GM18508 (cell line): ENCODE measurements around the gene MCRS1.
"Not testable (repeated sequence)": the region's sequence is repeated elsewhere in the genome, so short reads cannot be mapped to it uniquely, and the experiment has no call there.

Source experiments
- ATAC-seq: cut with Tn5 transposase; IDR thresholded peaks from one replicate; pipeline ENCODE4 v1.9.1; 2021; ENCODE audit warnings: moderate number of reproducible peaks; ENCODE audit not compliant: insufficient read depth, unreplicated experiment

MCRS1 gene, protein sequence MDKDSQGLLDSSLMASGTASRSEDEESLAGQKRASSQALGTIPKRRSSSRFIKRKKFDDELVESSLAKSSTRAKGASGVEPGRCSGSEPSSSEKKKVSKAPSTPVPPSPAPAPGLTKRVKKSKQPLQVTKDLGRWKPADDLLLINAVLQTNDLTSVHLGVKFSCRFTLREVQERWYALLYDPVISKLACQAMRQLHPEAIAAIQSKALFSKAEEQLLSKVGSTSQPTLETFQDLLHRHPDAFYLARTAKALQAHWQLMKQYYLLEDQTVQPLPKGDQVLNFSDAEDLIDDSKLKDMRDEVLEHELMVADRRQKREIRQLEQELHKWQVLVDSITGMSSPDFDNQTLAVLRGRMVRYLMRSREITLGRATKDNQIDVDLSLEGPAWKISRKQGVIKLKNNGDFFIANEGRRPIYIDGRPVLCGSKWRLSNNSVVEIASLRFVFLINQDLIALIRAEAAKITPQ

DNA sequence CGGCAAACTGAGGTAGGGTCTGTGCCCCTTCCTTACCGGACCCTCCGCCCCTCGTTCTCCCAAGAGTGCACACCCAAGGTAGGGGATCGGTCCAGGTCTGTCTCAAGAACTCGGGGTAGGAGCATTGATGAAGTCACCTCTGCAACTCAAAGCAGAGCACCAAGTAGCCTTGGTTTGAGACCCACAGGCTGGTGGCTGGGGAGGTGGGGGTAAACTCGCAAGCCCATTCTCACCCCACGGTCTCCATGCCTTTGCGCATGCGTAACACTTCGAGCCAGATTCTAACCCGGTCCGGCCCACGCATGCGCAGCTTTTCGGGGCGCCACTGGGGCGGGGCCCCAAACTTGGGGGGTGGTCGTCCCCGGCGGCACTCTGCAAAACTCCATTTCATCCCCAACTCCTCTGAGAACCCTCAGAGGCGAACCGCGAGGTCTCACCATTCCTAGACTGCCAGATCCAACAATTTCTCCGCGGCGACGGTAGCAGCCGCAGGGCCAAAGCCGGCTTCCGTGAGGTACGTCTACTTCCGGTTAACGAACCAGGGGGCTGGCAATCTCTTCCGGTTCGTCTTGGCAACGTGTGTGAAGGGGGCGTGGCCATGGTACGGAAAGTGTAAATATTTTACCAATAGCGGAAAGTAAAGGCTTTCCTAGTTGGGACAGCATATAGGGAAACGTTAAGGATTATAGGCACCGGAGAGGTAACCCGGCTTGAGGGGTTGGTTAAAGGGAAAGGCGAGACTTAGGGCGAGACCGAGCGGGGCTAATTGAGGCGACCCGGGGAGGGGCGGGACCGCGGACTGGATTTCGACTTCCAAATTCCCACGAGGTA lies at the start of gene MCRS1:
Gene MCRS1, minus strand, starts transcription at position 532 of the 831 bp plus-strand sequence. CDS start 1,411 bp downstream, outside the sequence.
- ATAC-seq, result peak; percentile 48

DNA sequence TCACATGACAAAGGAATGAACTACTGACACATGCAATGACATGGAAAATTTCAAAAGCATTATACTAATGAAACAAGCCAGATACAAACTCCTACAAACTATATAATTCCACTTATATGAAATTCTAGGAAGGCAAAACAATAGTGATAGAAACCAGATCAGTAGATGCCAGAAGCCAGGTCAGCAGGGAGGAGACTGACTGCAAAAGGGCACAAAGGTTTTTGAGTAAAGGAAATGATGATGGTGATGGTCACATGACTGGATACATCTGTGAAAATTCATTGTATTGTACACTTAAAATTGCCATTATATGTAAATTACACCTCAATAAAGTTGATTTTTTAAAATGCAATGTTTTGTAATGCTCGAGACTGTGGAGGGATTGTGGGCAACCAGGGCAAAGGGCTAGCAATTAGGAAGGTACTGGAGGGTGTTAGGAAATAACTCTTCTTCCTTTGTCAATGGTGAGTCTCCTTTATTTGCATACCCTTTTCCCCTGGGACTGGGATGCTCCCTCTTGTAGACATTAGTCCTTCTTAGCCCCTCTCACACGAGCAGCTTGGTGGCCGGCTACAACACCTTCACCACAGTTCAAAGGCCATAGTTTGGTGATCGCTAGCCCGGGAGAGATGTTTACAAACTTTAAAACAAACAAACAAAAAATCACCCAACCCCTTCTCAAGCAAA lies 48.7 kb upstream of the MCRS1 start:
- no peak for ATAC-seq

DNA sequence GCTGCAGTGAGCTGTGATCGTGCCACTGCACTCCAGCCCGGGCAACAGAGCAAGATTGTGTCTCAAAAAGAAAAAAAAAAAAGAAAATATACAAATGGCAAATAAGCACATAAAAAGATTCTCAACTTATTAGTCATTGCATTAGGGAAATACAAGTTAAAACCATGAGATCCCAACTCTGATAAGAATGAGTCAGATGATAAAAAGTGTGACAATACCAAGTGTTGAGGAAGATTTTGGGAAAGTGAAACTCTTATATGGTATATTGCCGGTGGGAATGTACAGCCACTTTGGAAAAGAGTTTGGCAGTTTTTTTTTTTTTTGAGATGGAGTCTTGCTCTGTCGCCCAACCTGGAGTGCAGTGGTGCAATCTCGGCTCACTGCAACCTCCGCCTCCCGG lies 47.8 kb upstream of the MCRS1 start:
- no peak for ATAC-seq

DNA sequence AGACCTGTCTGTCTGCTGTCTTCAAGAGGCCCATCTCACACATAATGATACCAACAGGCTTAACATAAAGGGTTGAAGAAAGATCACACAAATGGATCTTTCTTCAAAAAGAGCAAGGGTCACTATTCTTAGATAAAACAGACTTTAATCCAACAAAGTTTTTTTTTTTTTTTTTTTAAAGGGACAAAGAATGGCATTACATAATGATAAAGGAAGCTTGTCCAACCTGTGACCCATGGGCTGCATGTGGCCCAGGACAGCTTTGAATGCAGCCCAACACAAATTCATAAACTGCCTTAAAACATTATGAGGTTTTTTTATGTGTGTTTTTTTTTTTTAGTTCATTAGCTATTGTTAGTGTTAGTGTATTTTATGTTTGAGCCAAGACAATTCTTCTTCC lies 44.3 kb upstream of the MCRS1 start:
- no peak for ATAC-seq

DNA sequence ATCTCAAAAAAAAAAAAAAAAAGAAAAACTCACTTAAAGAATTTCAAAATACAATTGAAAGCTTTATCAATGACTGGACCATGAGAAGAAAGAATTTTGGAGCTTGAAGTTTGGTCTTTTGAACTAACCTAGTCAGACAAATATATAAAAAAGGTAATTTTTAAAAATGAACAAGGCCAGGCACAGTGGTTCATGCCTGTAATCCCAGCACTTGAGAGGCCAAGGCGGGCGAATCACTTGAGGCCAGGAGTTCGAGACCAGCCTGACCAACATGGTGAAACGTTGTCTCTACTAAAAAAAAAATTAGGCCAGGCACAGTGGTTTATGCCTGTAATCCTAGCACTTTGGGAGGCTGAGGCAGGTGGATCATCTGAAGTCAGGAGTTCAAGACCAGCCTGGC lies 42.8 kb upstream of the MCRS1 start:
- not testable (repeated sequence) for ATAC-seq

DNA sequence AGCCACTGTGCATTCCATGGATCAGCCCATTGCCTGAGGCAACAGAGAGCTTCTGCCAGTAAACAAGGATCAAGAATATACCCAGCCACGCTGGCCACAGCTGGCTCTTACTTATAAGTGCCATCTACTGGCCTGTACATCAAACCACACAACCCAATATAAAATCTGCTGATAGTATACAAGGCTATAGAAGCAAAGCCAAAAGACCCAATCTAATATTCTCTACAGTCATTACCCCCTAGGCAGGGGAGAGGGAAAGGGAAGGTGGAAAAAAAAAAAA lies 41.9 kb upstream of the MCRS1 start:
- ATAC-seq, result no peak

DNA sequence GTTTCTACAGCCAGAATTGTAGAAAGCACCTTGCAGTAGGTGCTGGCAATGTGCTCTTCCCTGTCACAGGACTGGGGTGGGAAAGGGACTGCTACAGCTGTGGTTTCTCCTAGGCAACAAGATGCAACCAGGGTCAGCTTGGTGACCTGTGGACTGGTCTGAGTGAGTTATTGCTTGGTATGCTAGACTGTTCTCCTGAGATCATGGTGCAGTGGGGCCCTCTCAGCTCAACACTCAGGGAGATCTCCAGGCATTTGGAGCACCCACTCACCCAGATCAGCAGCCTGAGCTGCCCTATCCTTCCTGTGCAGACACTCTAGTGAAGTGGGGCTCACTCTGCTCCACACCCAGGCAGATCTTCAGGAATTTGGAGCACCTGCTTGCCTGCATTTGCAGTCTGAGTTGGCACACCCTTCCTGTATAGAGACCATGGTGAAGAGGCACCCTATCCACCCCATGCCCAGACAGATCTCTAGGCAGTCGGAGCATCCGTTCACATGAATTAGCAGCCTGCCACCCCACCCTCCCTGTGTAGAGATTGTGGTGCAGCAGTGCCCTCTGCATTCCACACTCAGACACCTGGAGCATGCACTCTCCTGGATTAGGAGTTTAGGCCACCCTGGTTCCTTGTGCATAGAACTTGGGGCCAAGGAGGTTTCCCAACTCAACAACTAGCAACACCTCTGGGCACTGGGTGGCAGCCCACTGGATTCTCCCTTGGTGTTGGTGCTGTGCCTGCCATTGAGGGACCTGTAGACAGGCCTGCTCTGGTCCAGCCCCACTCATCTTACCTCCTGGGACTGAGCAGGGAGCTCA lies 41.3 kb upstream of the MCRS1 start:
- no peak for ATAC-seq

DNA sequence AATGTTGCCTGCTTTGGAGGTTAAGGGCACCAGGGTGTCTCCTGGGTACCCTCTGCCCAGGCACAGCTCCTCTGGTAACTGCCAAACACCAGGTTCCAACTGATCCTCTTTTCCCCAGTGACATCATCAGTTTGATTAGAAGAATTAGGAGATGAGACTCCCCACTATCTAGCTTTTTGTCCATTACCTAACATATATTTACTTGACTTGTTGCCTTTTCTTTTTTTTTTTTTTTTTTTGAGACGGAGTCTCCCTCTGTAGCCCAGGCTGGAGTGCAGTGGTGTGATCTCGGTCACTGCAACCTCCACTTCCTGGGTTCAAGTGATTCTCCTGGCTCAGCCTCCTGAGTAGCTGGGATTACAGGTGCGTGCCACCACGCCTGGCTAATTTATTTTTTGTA lies 37.6 kb upstream of the MCRS1 start, which contains the start of gene FAM186B:
Gene FAM186B, minus strand, starts transcription at position 101 of the 400 bp plus-strand sequence. CDS start 162 bp downstream, outside the sequence.
- ATAC-seq, result not testable (repeated sequence)

DNA sequence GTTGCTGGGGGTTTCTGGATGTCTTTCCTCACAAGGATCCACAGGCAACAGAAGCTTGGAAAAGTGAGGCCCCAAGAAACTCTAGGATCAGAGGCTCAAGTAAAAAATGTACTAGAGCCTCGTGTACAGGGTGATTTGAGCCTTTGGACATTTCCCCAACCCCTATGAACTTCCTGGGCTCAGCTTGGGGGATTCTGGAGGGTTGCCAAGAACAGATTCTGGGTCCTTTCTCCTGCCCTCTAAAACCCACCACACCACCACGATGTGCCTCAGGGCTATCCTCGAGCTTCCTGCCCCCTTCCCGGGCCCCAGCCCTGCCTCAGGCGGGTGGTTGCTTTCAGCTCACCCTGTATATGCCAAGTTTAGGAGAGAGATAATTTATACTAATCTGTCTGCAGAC lies 36.9 kb upstream of the MCRS1 start:
- ATAC-seq, result no peak

DNA sequence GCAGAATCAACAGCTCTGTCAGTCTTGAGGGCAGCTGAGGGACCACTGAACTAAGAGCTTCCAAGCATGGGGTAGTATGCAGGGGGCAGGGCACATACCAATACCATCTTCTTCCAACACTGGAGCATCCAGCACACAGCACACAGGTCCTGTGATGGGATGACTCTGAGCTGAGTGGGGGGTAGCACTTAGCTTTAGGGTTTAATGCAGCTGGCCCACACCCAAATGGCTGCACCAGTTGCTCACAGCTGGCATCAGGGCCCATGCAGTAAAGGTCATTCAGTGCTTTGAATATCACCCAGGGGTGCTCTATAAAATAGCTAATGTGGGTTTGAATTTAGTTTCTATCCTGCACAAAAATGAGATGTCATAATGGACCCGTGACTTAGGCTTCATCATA lies 35.8 kb upstream of the MCRS1 start:
- no peak for ATAC-seq

DNA sequence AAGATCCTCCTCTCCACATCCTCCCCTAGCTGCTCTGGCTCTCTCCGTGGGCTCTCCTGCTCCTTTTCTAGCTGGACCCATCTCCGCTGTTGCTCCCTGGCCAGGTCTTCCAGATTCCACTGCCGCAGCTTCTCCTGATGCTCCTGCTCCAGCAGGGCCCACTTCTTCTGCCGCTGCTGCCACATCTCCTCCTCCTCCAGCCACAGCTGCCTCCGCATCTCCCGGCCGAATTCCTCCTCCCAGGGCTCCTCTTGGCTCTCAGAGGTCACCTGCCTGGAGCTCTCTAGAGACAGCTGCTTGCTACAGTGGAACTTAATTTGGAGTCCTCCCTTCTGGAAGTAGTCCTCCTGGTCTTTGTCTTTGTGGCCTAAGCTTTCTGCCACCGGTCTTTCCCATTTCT lies 32.0 kb upstream of the MCRS1 start:
- ATAC-seq, result no peak

DNA sequence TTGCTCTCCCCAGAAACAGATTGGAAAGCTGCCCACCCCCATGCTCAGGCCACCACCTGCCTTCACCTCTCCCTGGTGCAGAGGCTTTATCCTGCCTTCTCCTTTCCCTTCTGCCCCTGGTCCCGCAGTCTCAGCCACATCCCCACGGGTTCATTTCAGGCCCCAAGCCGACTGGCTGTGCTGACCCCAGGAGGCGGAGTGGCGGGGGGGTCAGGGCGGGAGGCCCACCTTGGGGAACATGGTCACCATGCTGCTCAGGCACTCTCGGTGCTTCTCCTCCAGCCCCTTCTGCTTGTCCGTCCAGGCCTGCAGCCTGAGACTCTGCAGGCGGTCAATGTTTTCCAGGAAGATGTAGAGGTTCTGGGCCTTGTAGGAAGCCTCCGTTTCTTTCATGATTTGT lies 30.6 kb upstream of the MCRS1 start:
- ATAC-seq, result no peak

DNA sequence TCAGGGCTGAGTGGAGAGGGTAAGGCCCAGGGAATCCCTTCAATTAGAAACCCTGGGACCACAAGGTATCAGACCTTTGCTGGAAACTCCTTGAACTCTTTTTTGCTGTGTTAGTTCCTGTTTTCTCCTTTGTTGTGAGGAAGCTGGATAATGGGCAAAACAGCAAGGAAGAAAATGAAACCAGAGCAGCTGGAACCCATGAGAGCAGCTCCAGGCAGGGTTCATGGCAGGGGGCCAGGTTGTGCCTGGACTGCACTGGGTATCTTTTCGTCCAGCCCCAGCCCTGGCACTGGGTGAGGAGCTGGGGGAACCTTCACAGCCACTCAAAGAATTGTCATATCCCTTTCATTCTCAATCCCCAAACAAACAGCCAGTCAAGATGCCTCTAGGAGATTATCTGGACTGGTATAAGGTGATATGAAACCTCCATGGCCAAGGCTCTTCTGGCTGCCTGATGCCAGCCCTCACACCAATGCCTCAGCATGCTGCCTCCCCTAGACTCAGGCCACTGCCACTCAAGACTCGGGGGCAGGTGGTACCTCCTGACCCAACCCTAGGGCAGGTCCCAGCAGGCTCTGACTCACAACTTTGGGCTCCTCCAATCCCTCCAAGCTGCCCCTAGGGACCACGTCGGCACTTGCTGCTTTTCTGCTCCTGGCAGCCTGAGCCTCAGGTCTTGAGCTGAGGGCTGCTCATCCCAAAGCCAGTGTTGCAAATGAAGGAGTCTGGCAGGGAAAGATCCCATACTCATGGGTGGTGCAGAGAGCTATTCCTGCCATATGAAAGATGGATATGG lies 21.0 kb upstream of the MCRS1 start:
- ATAC-seq, result no peak

DNA sequence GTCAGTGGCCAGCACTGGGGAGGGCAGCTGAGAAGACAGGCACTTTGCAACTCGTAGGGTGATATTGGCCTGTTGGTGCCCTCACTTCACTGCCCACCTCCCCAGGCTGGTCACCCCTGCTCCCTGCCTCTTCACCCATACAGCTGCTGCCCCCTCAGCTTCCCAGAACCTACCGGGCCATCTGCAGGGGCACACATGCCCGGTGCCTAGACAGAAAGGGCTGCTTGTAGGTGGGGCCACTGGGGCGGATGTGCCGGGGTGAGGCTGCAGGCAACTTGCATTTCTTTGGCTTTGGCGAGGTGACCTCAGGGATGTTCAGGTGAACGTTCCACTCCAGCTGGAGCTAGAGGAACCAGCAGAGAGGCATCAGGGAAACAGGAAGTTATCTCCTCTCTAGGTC lies 20.3 kb upstream of the MCRS1 start:
- no peak for ATAC-seq

DNA sequence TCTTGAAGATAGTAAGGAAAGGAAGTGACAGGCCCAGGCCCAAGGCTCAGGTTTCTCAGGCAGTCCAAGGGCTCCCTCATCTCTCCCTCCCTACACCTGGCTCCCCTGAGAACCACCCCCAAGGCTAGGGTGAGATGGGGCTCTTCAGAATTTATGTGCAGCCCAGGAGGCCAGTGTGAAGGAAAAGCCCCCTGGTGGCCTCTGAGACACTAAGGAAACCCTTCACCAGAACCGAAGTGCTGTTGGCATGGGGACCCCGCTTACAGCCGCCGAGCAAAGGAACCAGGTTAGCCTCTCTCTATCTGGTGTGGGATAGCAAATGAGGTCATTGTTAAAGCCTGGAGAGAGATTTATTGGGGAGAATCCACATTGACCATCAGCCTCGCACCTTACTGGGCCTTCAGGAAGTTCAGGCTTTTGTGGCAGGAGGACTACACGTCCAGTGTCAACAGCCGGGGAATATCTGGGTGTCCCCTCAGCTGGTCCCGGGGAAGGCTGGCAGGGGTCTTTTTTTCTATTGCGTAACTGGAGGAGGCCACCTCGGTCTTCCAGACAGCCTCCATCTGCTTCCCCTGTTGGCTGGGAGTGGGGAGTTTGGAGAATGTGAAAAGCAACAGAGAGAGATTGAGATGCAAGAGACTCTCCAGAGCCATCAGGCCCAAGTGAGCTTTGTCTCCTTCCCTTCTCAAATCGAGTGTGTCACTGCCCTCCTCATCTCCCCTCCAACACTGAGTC lies 19.4 kb upstream of the MCRS1 start:
- no peak for ATAC-seq

DNA sequence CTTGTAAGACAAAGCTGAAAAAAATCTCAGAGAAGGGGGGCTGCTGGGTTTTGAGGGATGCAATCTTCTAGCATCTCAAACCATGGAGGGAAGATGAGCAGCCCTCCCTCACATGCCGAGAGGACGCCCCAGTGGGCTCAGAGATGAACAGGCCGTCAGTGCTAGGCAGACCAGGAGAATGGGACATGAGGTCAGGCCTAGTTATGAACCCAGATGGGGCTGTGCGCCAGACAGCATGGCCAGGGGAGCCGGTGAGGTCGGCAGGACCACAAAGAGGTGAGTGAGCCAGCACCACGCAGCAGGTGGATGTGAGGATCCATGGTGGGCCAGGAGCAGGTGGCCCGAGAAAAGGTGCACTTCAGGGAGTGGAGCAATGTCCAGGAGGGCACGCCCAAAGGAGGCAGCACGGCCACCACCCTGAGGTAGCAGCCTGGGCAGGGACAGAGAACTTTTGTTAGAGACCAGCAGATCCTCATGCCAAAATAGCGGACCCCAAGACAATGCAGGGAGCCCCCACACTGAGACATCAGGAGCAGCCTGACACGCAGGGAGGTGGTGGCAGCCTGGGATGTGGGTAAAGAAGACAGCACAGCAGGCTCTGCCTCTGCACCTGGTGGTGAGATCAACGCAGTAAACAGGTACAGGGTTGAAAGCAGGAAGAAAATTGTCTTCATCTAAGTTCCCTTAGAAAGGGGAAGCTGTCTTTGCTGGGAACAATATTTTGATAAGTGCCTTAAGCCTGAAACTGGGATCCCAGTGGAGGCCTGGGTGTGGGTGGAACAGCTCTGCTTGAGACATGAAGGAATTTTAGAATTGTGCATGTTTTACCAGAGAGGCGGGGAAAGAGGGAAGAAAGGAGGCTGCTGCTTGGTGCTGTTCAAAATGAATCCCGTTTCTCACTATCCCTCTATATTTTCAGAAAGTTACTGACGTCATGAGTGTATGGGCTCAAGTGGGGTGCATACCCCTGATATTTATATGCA lies 17.8 kb upstream of the MCRS1 start:
- ATAC-seq, result no peak

DNA sequence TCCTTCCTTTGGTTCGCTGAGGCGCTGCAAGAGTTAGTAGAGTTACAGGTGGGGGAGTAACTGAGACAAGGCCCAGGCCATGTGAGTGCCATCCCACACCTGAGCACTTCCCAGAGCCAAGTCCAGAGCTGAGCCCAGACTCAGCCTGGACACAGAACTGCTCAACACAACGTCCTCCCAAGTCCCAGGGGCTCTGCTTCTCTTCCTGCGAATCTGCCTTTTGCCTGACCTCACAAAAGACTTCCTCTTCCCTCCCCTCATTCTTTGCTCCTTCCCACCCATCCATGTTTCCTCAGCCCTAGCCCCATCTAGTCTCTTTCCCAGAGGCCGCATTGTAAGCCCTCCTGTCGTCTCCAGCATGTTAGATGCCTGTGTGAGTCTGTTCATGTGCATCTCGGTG lies 16.6 kb upstream of the MCRS1 start:
- ATAC-seq, result no peak
